ENCODE results near the gene TUBB4B. TPM values are rescaled to one million over a fixed set of nuclear protein-coding genes. Genes with fewer than 3 reads are reported as not detected.
A peak's percentile ranks its signal among the peaks of the same experiment; 100 is the strongest.

The TUBB4B gene
- total RNA-seq, 1 donor from 2014 or later: 191 TPM

DNA sequence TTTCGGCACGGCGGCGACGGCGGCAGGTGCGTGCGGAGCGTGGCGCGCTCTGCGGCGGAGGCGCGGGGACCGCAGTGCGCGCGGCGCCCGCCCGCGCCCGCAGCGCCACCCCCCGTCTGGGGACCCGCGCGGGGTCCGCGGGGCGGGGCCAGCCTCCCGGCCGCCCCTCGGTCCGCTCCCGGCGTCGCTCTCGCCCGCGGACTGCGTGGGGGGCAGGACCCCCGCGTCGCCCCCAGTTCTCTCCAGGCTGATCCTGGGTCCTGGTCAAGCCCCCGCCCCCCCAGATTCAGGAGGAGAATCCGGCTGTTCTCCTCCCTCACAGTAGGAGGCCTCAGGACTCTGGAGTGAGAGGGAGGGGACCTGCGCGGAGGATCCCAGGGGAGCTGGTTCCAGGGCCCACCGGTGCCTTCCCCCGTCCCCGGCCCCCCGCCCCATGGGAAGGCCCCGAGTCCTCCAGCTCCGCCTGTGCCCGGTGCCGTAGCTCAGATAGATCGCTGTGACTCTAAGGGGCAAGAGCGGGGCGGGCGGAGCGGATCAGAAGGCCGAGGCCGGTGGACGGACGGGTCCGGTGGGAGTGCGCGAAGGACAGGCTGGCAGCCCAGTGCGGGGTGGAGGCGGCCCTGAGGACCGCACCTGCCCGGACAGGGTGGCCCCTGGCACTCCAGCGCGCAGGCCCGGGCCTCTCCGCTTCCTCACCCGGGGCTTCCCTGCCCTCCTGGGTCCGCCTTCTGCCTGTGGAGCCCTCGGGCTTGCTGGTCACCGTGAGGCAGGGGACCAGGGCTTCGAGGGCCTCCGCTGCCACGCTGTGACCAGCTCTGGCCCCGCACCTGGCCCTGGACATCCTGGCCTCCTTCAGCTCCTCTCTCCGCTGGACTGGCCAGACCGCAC, 18.7 kb upstream of the TUBB4B start, which contains the start of gene RNF208:
Gene RNF208, minus strand, starts transcription at position 51 of the 888 bp plus-strand sequence. CDS start 1,028 bp downstream, outside the sequence.
- intact Hi-C loops (cut with DNase I): no loop called here
- Histone ChIP-seq H3K9me3 (no peaks in the 10 kb centered on the region), H3K36me3 (no peaks in the 10 kb centered on the region), H3K27ac (peak within 1 kb of the TSS; percentile 94), H3K4me1 (peaks cover 14% of the 10 kb centered on the region), H3K4me3 (peak within 1 kb of the TSS; percentile 81), H3K27me3 (no peaks in the 10 kb centered on the region)
- peak; percentile 0 for ATAC-seq
- no peak for DNase-seq
- no peak for TF ChIP-seq CTCF (IDR thresholded peaks at IDR 0.05)

DNA sequence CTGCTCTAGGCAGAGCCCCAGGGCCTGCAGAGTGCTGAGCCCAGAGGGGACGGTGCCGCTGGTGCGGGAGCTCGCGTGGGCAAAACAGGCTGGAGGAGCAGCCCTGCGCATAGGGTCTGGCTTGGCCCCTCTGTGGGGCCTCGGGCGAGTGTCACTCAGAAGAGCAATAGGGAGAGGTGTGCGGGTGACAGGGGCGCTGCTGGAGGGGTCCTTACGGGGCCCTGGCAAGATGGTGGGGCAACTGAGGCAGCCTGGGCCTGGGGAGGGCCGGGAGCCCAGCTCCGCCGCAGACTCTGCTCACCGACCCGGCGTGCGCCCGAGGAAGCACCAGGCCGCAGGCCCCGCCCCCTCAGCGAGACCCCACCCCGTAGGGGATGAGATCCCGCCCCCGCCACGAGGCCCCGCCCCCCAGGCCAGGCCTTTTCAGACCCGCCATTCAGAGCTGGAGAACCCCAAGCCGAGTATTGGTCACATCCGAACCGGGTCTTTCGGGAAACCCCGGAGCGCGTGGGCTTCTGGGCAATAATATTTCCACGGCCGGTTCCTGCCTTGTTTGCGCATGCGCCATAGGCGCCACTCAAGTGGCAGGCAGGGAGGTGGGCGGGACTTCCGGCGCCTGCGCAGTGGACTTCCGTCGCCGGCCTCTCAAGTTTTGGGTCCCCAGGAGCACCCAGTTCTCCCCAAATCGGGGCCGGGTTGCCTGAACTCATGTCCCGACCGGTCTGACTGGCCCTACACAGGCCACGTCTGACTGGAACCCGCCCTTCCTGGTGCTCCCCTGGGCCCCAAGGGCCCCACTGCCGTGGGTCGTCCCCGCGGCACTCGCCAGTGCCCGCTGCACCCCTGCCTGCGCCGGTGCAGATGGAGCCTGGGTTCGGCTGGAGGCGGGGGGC, 17.8 kb upstream of the TUBB4B start:
- H3K9me3 ChIP-seq: no peaks in the 10 kb centered on the region
- intact Hi-C loops (cut with DNase I): no loop called here
- peaks cover 3% of the 10 kb centered on the region for H3K27me3 ChIP-seq
- H3K27ac ChIP-seq: peak overlapping the region; percentile 94
- no peak for TF ChIP-seq CTCF (IDR thresholded peaks at IDR 0.05)
- peak overlapping the region; percentile 81 for H3K4me3 ChIP-seq
- ATAC-seq (peak; percentile 88), DNase-seq (peak; percentile 98)
- H3K36me3 ChIP-seq: no peaks in the 10 kb centered on the region
- H3K4me1 ChIP-seq: peaks cover 14% of the 10 kb centered on the region

DNA sequence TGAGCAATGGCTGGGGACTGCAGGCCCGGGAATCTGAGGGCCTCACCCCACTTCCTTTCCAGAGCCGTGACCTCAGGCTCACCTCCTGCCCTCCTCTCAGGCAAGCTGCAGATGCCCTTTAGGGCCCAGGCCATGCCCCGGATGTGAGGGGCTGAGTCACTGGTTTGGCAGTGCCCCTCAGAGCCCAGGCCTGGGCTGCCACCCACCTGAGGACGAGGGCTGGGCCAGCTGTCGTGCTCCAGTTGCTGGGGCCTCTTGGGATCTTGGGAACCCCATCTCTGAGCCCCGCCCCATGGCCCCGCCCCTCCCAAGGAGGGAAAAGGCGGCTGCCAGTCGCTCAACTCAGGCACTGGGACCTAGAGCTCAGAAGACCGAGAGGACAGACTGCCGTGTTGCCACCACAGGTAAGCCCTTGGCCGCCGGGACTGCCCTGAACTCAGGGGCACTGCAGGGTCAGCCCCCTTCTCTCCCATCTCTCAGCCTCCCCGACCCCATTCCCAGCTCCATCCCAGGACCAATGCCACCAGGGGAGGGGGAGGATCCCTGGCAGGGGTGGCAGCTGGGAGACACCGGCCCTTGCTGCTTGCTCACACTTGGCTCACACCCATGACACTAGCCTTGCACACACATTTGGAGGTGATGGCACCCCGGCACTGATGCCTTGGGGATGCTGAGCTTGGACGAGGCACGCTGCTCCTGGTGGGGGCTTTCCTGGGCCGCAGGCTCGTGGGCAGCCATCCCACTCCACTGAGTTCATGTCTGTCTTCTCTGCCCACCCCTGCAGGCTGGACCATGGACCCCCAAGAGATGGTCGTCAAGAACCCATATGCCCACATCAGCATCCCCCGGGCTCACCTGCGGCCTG, 16.0 kb upstream of the TUBB4B start, which contains the start of gene CYSRT1:
Gene CYSRT1, plus strand, starts transcription at position 345 of the 865 bp plus-strand sequence. Its CDS starts 448 bp downstream, at position 793.
- peaks cover 21% of the 10 kb centered on the region for H3K27me3 ChIP-seq
- H3K36me3 ChIP-seq: no peaks in the 10 kb centered on the region
- no peak for DNase-seq
- peaks cover 14% of the 10 kb centered on the region for H3K4me1 ChIP-seq
- H3K9me3 ChIP-seq: no peaks in the 10 kb centered on the region
- peak within 1 kb of the TSS; percentile 94 for H3K27ac ChIP-seq
- no peak for TF ChIP-seq CTCF (IDR thresholded peaks at IDR 0.05)
- ATAC-seq: no peak
- H3K4me3 ChIP-seq: peak within 1 kb of the TSS; percentile 81
- intact Hi-C loops (cut with DNase I): loop anchor here (5.0 kb wide), 1 partner anchor 108 kb away; no protein-coding TSS in a partner anchor

DNA sequence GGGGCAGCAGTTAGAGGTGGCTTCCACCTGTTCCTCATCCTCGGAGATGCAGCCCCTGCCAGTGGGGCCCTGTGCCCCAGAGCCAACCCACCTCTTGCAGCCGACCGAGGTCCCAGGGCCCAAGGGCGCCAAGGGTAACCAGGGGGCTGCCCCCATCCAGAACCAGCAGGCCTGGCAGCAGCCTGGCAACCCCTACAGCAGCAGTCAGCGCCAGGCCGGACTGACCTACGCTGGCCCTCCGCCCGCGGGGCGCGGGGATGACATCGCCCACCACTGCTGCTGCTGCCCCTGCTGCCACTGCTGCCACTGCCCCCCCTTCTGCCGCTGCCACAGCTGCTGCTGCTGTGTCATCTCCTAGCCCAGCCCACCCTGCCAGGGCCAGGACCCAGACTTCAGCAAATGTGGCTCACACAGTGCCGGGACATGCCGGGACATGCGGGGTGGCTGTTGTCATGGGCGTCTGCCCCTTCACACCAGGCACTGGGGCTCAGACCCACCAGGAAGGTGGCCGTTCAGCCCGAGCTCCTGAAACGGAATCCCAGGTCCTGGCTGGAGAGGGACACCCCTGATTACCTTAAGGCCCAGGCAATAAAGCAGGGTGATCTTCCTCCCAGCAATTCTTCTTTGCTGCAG, 15.3 kb upstream of the TUBB4B start:
- TF ChIP-seq CTCF (IDR thresholded peaks at IDR 0.05): no peak
- Histone ChIP-seq H3K27me3 (peaks cover 27% of the 10 kb centered on the region), H3K9me3 (no peaks in the 10 kb centered on the region), H3K36me3 (no peaks in the 10 kb centered on the region), H3K4me3 (no peak overlapping the region), H3K4me1 (peaks cover 14% of the 10 kb centered on the region), H3K27ac (peak overlapping the region; percentile 82)
- ATAC-seq: no peak
- intact Hi-C loops (cut with DNase I): loop anchor here (5.0 kb wide), 1 partner anchor 109 kb away; no protein-coding TSS in a partner anchor
- no peak for DNase-seq
